ENCODE results near the gene VTA1.

DNA sequence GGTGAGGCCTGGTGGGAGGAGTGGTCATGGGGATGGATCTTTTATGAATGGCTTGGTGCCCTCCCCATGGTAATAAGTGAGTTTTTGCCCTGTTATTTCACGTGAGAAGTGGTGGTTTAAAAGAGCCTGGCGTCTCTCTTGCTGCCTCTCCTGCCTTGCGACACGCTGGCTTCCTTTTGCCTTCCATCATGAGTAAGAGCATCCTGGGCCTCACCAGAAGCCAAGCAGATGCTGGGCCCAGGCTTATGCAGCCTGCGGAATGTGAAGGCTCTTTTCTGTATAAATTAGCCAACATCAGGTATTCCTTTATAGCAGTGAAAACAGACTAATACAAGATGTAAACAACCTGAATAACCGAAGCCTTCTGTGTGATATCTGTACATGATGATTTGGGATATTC lies 27.6 kb downstream of the VTA1 start:
- TF ChIP-seq, protein P1, sequence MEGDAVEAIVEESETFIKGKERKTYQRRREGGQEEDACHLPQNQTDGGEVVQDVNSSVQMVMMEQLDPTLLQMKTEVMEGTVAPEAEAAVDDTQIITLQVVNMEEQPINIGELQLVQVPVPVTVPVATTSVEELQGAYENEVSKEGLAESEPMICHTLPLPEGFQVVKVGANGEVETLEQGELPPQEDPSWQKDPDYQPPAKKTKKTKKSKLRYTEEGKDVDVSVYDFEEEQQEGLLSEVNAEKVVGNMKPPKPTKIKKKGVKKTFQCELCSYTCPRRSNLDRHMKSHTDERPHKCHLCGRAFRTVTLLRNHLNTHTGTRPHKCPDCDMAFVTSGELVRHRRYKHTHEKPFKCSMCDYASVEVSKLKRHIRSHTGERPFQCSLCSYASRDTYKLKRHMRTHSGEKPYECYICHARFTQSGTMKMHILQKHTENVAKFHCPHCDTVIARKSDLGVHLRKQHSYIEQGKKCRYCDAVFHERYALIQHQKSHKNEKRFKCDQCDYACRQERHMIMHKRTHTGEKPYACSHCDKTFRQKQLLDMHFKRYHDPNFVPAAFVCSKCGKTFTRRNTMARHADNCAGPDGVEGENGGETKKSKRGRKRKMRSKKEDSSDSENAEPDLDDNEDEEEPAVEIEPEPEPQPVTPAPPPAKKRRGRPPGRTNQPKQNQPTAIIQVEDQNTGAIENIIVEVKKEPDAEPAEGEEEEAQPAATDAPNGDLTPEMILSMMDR (IDR thresholded peaks at IDR 0.05): no peak
- no peak for TF ChIP-seq POLR2A (IDR thresholded peaks at IDR 0.05)
